Mesothelial cell of epicardium (in vitro differentiated cells): ENCODE data around the gene LACTB. TPM values are rescaled to one million over a fixed set of nuclear protein-coding genes. Genes with fewer than 3 reads are reported as not detected.

Experiments used
- DNase-seq, 2 experiments: peaks; one replicate each; pipeline ENCODE4 v3.0.0; 2021; ENCODE audit warnings: low spot score in 2 of 2; ENCODE audit not compliant: unreplicated experiment in 2 of 2
- H3K27ac Mint-ChIP-seq: 2 replicates; pipeline ENCODE4 v1.8.0; 2021; ENCODE audit warnings: mixed read lengths
- H3K27me3 Mint-ChIP-seq: 2 replicates; pipeline ENCODE4 v1.8.0; 2021; ENCODE audit warnings: low read depth, mixed read lengths
- H3K36me3 Mint-ChIP-seq: 2 replicates; pipeline ENCODE4 v1.8.0; 2021; ENCODE audit warnings: mixed read lengths
- H3K4me1 Mint-ChIP-seq: 2 replicates; pipeline ENCODE4 v1.8.0; 2021; ENCODE audit warnings: mixed read lengths
- H3K4me3 Mint-ChIP-seq: 2 replicates; pipeline ENCODE4 v1.8.0; 2021; ENCODE audit warnings: mild to moderate bottlenecking, moderate library complexity, mixed read lengths
- H3K9me3 Mint-ChIP-seq: 2 replicates; pipeline ENCODE4 v1.8.0; 2021; ENCODE audit warnings: mixed read lengths
- total RNA-seq: library from RNA; stranded (reverse); gene quantifications from 3 replicates; pipeline ENCODE4 v1.2.1, GENCODE V29; 2021
- TF ChIP-seq, protein P1 (sequence below): fragments of 200-600 bp; sonication (generic); IDR thresholded peaks from one replicate; pipeline ENCODE4 v1.5.0; 2021; ENCODE audit warnings: antibody characterized with exemption; ENCODE audit not compliant: unreplicated experiment

Gene LACTB
- total RNA-seq, 1 donor from 2014 or later, result 8.2 TPM

DNA sequence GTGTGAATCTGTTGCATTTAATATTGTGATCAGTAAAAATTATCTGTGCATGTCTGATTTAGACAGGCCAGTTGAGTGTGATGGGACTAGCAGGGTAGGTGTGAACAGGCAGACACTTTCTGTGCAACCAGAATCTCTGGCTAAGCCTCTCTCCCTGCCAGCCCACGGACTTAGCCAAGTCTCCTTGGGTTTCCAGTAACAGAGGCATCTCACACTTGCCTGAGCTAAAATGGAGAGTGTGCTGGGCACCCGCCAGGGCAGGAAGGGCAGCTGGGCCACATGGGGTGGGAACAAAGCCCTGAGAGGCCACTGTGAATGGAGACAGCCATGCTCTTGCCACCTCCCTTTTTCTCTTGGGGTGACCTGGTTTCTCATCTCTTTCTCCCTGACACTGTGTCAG lies 48.1 kb downstream of the LACTB start:
- no peak for DNase-seq
- TF ChIP-seq, protein P1, sequence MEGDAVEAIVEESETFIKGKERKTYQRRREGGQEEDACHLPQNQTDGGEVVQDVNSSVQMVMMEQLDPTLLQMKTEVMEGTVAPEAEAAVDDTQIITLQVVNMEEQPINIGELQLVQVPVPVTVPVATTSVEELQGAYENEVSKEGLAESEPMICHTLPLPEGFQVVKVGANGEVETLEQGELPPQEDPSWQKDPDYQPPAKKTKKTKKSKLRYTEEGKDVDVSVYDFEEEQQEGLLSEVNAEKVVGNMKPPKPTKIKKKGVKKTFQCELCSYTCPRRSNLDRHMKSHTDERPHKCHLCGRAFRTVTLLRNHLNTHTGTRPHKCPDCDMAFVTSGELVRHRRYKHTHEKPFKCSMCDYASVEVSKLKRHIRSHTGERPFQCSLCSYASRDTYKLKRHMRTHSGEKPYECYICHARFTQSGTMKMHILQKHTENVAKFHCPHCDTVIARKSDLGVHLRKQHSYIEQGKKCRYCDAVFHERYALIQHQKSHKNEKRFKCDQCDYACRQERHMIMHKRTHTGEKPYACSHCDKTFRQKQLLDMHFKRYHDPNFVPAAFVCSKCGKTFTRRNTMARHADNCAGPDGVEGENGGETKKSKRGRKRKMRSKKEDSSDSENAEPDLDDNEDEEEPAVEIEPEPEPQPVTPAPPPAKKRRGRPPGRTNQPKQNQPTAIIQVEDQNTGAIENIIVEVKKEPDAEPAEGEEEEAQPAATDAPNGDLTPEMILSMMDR, result no peak
- Mint-ChIP-seq H3K27ac (no peak overlapping the region), H3K4me3 (no peak overlapping the region), H3K4me1 (no peaks in the 10 kb centered on the region), H3K27me3 (no peaks in the 10 kb centered on the region), H3K9me3 (no peaks in the 10 kb centered on the region), H3K36me3 (no peaks in the 10 kb centered on the region)

DNA sequence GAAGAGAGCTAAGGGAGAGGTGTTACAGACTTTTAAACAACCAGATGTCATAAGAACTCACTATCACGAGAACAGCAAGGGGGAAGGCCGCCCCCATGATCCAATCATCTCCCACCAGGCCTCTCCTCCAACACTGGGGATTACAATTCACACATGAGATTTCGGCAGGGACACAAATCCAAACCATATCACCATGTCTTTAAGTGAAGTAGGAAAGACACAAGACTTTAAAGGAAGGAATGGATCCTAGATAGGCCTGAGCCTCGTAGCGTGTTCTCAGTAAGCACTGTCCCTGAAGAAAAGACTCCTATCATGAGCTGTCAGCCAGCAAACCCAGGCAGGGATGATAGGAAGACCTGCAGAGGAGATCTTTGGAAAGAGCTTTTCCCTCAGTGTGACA lies 50.7 kb downstream of the LACTB start:
- H3K36me3 Mint-ChIP-seq, result no peaks in the 10 kb centered on the region
- no peaks in the 10 kb centered on the region for H3K4me1 Mint-ChIP-seq
- H3K27me3 Mint-ChIP-seq, result no peaks in the 10 kb centered on the region
- TF ChIP-seq, protein P1, result no peak
- no peak for DNase-seq
- H3K27ac Mint-ChIP-seq, result no peak overlapping the region
- no peaks in the 10 kb centered on the region for H3K9me3 Mint-ChIP-seq
- no peak overlapping the region for H3K4me3 Mint-ChIP-seq

DNA sequence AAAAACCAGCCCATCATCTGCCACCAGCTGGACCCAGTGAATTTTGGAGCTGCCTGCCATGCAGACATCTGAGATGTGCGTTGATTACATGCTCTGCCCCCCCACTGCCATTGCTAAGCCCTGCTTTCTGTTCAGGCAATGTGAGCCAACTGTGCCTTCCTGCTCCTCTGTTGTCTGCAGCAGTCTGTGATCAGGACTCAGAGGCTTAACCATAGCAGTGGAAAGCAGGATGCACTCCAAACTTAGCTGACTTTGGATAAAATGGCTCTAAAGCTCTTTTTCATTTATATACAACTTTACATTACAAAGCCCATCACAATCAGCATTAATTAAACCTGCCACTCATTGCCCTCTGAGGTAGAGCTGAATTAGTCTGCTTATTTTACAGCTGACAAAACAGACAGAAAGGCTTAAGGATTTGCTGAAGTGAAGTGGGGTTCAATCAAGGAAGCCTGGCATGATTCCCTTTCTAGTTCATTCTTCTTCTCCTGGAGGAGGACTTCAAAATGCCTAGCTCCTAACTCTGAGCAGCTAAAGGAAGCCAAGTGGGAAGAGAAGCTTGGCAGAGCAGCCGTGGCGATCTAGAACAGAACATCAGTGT lies 51.3 kb downstream of the LACTB start:
- Mint-ChIP-seq H3K27me3 (no peaks in the 10 kb centered on the region), H3K27ac (no peak overlapping the region), H3K4me3 (no peak overlapping the region), H3K36me3 (no peaks in the 10 kb centered on the region), H3K9me3 (no peaks in the 10 kb centered on the region), H3K4me1 (peaks cover 4% of the 10 kb centered on the region)
- TF ChIP-seq, protein P1, result no peak
- no peak for DNase-seq

DNA sequence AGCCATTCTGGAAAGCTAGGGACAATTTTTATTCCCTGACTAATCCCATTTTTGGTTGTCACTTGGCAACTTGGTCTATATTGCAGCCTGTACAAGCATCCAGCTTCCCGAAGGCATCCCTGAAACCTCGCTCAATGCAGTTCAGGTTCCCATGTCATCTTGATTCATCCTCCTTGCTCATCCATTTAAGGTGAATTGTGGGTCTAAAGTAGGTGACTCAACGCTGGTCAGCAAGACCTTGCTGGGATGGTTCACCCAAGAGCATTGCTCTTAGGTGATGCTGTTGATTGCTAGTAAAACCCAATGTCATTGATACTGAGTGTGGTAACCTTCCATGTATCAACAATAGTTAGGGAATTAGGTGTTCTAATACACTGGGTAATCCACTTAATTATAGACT lies 54.6 kb downstream of the LACTB start:
- Mint-ChIP-seq H3K27me3 (no peaks in the 10 kb centered on the region), H3K27ac (no peak overlapping the region), H3K4me1 (peaks cover 6% of the 10 kb centered on the region), H3K4me3 (no peak overlapping the region), H3K36me3 (no peaks in the 10 kb centered on the region), H3K9me3 (no peaks in the 10 kb centered on the region)
- TF ChIP-seq, protein P1, result no peak
- DNase-seq, result no peak

DNA sequence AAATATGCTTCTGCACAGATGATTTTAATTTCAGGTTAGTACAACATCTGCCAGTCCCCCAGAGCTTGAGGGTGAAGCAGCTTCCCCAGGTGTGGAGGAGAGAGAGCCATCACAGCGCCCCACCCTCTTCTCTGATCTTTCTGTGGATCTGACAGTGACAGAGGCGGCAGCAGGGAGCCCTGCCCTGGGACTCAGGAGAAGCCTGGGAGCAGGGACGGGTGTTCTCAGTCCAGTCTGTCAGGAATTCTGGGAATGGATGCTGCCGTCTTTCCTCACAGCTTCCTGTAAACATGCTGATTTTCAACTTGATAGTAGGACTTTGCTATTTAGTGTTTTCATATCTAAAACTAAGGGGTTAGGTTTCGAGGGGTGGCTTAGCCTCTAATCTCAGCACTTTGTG lies 56.4 kb downstream of the LACTB start:
- no peak for DNase-seq
- H3K9me3 Mint-ChIP-seq, result no peaks in the 10 kb centered on the region
- H3K36me3 Mint-ChIP-seq, result no peaks in the 10 kb centered on the region
- TF ChIP-seq, protein P1, result no peak
- no peak overlapping the region for H3K27ac Mint-ChIP-seq
- H3K27me3 Mint-ChIP-seq, result no peaks in the 10 kb centered on the region
- no peak overlapping the region for H3K4me3 Mint-ChIP-seq
- H3K4me1 Mint-ChIP-seq, result peaks cover 6% of the 10 kb centered on the region

DNA sequence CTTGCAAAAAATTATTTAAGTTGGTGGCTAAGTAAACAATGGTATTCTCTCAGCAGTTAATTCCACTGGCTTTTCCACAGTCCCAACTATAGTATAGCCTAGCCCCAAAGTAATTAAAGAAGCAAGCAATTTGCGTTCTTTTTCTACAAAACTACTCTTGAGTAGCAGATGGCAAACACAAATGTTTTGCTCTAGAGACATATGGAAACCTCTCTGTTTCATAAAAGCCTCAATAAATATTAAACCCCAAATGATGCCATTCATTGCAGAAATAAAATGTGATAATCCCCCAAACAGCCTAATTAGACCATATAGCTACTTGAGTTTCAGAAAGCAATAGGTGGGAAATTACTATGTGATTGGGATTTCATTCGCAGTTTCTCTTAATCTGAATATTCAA lies 59.1 kb downstream of the LACTB start:
- Mint-ChIP-seq H3K27ac (no peak overlapping the region), H3K4me3 (no peak overlapping the region), H3K9me3 (no peaks in the 10 kb centered on the region), H3K4me1 (peaks cover 6% of the 10 kb centered on the region), H3K27me3 (no peaks in the 10 kb centered on the region), H3K36me3 (no peaks in the 10 kb centered on the region)
- no peak for DNase-seq
- TF ChIP-seq, protein P1, result no peak
